ENCODE data around the gene COPZ2.

DNA sequence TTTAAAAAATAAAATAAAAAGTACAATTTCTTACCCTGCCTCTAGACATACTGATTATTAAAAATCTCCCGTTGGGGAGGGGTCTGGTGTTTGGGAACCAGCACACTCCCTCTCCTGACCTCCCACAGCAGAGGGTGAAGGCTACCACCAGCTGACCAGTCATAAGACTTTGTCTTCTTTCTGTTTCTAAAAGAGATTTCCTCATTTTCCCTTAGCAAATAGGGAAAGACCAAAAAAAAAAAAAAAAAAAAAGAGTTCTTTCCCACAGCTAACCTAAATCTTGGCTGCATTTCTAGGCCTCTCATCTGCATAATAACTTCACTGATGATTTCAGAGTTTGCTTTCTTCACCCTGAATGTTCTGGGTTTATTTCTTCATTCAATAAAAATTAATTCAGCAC, 36.4 kb downstream of the COPZ2 start:
- TF ChIP-seq POLR2AphosphoS5 (IDR thresholded peaks at IDR 0.05; ENCODE audit: low read depth, low read length) (no peak), ELF1 (IDR thresholded peaks at IDR 0.05) (no peak), MEF2A (IDR thresholded peaks at IDR 0.05; ENCODE audit: borderline replicate concordance, low read depth) (no peak), CHD2 (IDR thresholded peaks at IDR 0.05; ENCODE audit: low read length, partially characterized antibody) (no peak), EZH2phosphoT487 (IDR thresholded peaks at IDR 0.05; ENCODE audit: borderline replicate concordance, low read depth) (no peak), EP300 (IDR thresholded peaks at IDR 0.05; ENCODE audit: borderline replicate concordance in 1 of 2, low read depth in 1 of 2, low read length in 1 of 2) (no peak), TAF1 (IDR thresholded peaks at IDR 0.05; ENCODE audit: borderline replicate concordance, low read depth, low read length) (no peak), TCF12 (IDR thresholded peaks at IDR 0.05) (no peak), JUND (IDR thresholded peaks at IDR 0.05) (no peak)
- TF ChIP-seq, protein P1, sequence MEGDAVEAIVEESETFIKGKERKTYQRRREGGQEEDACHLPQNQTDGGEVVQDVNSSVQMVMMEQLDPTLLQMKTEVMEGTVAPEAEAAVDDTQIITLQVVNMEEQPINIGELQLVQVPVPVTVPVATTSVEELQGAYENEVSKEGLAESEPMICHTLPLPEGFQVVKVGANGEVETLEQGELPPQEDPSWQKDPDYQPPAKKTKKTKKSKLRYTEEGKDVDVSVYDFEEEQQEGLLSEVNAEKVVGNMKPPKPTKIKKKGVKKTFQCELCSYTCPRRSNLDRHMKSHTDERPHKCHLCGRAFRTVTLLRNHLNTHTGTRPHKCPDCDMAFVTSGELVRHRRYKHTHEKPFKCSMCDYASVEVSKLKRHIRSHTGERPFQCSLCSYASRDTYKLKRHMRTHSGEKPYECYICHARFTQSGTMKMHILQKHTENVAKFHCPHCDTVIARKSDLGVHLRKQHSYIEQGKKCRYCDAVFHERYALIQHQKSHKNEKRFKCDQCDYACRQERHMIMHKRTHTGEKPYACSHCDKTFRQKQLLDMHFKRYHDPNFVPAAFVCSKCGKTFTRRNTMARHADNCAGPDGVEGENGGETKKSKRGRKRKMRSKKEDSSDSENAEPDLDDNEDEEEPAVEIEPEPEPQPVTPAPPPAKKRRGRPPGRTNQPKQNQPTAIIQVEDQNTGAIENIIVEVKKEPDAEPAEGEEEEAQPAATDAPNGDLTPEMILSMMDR (IDR thresholded peaks at IDR 0.05): no peak
- TF ChIP-seq, protein P2, sequence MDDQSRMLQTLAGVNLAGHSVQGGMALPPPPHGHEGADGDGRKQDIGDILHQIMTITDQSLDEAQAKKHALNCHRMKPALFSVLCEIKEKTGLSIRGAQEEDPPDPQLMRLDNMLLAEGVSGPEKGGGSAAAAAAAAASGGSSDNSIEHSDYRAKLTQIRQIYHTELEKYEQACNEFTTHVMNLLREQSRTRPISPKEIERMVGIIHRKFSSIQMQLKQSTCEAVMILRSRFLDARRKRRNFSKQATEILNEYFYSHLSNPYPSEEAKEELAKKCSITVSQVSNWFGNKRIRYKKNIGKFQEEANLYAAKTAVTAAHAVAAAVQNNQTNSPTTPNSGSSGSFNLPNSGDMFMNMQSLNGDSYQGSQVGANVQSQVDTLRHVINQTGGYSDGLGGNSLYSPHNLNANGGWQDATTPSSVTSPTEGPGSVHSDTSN (IDR thresholded peaks at IDR 0.05): no peak
- TF ChIP-seq, protein P3, sequence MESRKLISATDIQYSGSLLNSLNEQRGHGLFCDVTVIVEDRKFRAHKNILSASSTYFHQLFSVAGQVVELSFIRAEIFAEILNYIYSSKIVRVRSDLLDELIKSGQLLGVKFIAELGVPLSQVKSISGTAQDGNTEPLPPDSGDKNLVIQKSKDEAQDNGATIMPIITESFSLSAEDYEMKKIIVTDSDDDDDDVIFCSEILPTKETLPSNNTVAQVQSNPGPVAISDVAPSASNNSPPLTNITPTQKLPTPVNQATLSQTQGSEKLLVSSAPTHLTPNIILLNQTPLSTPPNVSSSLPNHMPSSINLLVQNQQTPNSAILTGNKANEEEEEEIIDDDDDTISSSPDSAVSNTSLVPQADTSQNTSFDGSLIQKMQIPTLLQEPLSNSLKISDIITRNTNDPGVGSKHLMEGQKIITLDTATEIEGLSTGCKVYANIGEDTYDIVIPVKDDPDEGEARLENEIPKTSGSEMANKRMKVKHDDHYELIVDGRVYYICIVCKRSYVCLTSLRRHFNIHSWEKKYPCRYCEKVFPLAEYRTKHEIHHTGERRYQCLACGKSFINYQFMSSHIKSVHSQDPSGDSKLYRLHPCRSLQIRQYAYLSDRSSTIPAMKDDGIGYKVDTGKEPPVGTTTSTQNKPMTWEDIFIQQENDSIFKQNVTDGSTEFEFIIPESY (IDR thresholded peaks at IDR 0.05; ENCODE audit: borderline replicate concordance, low read depth): no peak

Measured in SK-N-SH (cell line).